Measurements from ENCODE around the gene GCH1. TPM values are rescaled to one million over a fixed set of nuclear protein-coding genes. Genes with fewer than 3 reads are reported as not detected.

GCH1 gene
- total RNA-seq, 2 experiments from 2014 or later, result 35.4 to 38.1 TPM

DNA sequence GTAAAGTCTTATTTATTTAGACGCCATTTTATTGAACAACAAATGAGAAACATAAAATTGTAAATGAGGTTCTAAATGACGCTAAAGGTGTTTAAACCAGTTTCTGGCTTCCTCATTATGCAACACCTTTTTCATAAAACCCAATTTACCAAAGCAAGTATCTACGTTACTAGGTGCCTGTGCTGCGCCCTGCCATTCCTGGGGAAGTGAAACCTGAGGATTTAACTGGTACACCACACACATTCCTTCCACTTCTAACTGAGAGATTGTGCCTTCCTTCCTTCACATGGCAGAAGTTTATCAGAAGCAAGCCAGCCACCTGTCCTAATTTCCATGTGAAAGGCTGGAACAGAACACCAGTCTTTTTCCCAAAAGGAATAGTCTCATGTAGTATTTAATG is 40.3 kb upstream of the GCH1 start:
- H3K27ac Mint-ChIP-seq, result no peak overlapping the region
- ChIA-PET POLR2A (no interaction called here), CTCF (no interaction called here)
- no peak overlapping the region for H3K4me3 Mint-ChIP-seq
- H3K27me3 Mint-ChIP-seq, result no peaks in the 10 kb centered on the region
- H3K4me1 Mint-ChIP-seq (ENCODE audit: low read depth), result no peaks in the 10 kb centered on the region
- no peaks in the 10 kb centered on the region for H3K9me3 Mint-ChIP-seq
- ATAC-seq, result no peak
- no peak for TF ChIP-seq CTCF (IDR thresholded peaks at IDR 0.05)
- H3K36me3 Mint-ChIP-seq (ENCODE audit: low read depth), result peaks cover 41% of the 10 kb centered on the region
- intact Hi-C loops (cut with micrococcal nuclease), result no loop called here
- no peak for DNase-seq

GRCh38 chr14:54936816-54937215 is 34.2 kb upstream of the GCH1 start:
- no peak overlapping the region for H3K27ac Mint-ChIP-seq
- TF ChIP-seq CTCF (IDR thresholded peaks at IDR 0.05), result no peak
- no peaks in the 10 kb centered on the region for H3K27me3 Mint-ChIP-seq
- intact Hi-C loops (cut with micrococcal nuclease), result no loop called here
- ATAC-seq (no peak), DNase-seq (no peak)
- CTCF ChIA-PET, result no interaction called here
- no peaks in the 10 kb centered on the region for H3K4me1 Mint-ChIP-seq (ENCODE audit: low read depth)
- no peak overlapping the region for H3K4me3 Mint-ChIP-seq
- POLR2A ChIA-PET, result interaction anchor here (0.6 kb wide), 1 partner anchor 480 kb away, joined by 3 read pairs; no protein-coding TSS in a partner anchor
- no peaks in the 10 kb centered on the region for H3K9me3 Mint-ChIP-seq
- H3K36me3 Mint-ChIP-seq (ENCODE audit: low read depth), result peaks cover 5% of the 10 kb centered on the region

GRCh38 chr14:54935958-54936357 is 33.3 kb upstream of the GCH1 start:
- intact Hi-C loops (cut with micrococcal nuclease), result no loop called here
- ChIA-PET POLR2A (interaction anchor here (0.9 kb wide), 1 partner anchor 9 kb away, joined by 3 read pairs; no protein-coding TSS in a partner anchor), CTCF (interaction anchor here (1.1 to 1.5 kb wide), 2 partner anchors 27 to 161 kb away, joined by 3 read pairs; no protein-coding TSS in a partner anchor)
- no peak for ATAC-seq
- Mint-ChIP-seq H3K4me1 (ENCODE audit: low read depth) (no peaks in the 10 kb centered on the region), H3K4me3 (no peak overlapping the region), H3K27ac (no peak overlapping the region), H3K9me3 (no peaks in the 10 kb centered on the region), H3K36me3 (ENCODE audit: low read depth) (peaks cover 4% of the 10 kb centered on the region), H3K27me3 (no peaks in the 10 kb centered on the region)
- TF ChIP-seq CTCF (IDR thresholded peaks at IDR 0.05), result no peak
- no peak for DNase-seq

DNA sequence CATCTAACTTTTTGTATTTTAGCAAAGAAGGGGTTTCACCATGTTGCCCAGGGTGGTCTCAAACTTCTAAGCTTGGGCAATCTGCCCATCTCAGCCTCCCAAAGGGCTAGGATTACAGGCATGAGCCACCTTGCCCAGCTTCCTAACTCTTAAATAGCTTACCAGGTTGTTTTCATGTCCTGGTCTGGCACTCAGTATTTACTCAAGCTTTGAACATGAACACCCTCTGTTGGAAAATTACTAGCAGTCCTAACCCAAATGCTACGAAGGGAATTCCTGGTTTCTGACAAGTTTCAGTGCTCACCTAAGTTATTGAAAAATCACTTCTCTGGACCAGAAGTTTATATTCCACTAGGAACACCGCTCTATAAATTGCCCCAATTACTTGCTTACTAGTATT is 32.5 kb upstream of the GCH1 start:
- ATAC-seq, result no peak
- DNase-seq, result no peak
- H3K27me3 Mint-ChIP-seq, result no peaks in the 10 kb centered on the region
- H3K4me1 Mint-ChIP-seq (ENCODE audit: low read depth), result no peaks in the 10 kb centered on the region
- POLR2A ChIA-PET, result interaction anchor here (0.9 kb wide), 1 partner anchor 8 kb away, joined by 3 read pairs; no protein-coding TSS in a partner anchor
- H3K4me3 Mint-ChIP-seq, result no peak overlapping the region
- no peaks in the 10 kb centered on the region for H3K9me3 Mint-ChIP-seq
- peaks cover 1% of the 10 kb centered on the region for H3K36me3 Mint-ChIP-seq (ENCODE audit: low read depth)
- CTCF ChIA-PET, result interaction anchor here (1.1 to 1.5 kb wide), 2 partner anchors 28 to 161 kb away, joined by 3 read pairs; no protein-coding TSS in a partner anchor
- intact Hi-C loops (cut with micrococcal nuclease), result no loop called here
- no peak for TF ChIP-seq CTCF (IDR thresholded peaks at IDR 0.05)
- H3K27ac Mint-ChIP-seq, result no peak overlapping the region

- intact Hi-C loops (cut with micrococcal nuclease), result no loop called here
- Mint-ChIP-seq H3K36me3 (ENCODE audit: low read depth) (no peaks in the 10 kb centered on the region), H3K9me3 (no peaks in the 10 kb centered on the region), H3K4me3 (no peak overlapping the region), H3K27ac (no peak overlapping the region), H3K27me3 (no peaks in the 10 kb centered on the region), H3K4me1 (ENCODE audit: low read depth) (no peaks in the 10 kb centered on the region)
- no peak for ATAC-seq
- POLR2A ChIA-PET, result no interaction called here
- no peak for TF ChIP-seq CTCF (IDR thresholded peaks at IDR 0.05)
- no peak for DNase-seq
- CTCF ChIA-PET, result no interaction called here
Observed at GRCh38 chr14:54933006-54933405, 30.4 kb upstream of the GCH1 start.

All from activated CD8-positive, alpha-beta T cell treated with anti-CD3 and anti-CD28 coated beads for 36 hours (primary cell).